ENCODE results near the gene BORCS5.

Gene BORCS5

DNA sequence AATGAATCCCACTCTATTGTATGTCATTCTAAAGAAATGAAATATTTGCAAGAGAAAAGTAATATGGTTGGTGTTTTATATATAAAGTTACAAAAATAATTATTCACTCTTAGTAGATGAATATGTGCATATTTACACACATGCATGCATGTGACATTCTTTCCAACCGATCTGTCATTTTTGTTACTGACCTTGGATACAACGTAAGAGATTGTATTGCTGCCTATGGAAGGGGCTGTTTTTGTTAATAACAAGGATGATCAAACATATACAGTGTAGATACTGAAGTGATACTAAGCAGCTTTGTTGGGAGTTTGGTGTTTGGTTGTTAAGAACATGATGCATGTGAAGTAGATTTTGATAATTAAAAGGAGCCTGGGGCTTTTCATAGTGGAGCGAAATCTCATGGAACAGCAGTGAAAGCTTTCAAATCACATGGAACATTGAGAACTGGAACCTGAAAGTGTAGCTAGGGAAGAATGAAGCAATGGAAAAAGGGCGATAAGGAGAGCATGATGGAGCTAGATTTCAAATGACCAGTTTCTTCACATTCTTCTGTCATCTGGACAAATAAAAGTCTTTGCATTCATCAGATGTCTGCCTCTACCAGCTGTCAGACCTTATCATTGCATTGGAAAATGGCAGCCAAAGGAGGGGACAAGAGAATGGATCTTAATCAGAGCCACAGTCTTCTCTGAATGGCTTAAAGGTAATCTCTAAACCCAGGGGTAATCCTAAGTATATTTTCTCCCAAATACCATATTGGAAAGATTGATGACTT, 10.0 kb downstream of the BORCS5 start:
- TF ChIP-seq, protein P1, sequence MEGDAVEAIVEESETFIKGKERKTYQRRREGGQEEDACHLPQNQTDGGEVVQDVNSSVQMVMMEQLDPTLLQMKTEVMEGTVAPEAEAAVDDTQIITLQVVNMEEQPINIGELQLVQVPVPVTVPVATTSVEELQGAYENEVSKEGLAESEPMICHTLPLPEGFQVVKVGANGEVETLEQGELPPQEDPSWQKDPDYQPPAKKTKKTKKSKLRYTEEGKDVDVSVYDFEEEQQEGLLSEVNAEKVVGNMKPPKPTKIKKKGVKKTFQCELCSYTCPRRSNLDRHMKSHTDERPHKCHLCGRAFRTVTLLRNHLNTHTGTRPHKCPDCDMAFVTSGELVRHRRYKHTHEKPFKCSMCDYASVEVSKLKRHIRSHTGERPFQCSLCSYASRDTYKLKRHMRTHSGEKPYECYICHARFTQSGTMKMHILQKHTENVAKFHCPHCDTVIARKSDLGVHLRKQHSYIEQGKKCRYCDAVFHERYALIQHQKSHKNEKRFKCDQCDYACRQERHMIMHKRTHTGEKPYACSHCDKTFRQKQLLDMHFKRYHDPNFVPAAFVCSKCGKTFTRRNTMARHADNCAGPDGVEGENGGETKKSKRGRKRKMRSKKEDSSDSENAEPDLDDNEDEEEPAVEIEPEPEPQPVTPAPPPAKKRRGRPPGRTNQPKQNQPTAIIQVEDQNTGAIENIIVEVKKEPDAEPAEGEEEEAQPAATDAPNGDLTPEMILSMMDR (IDR thresholded peaks at IDR 0.05; ENCODE audit: insufficient read depth, low read length, poor library complexity, severe bottlenecking): no peak
- TF ChIP-seq EZH2phosphoT487 (conservative IDR thresholded peaks at IDR 0.05; ENCODE audit: low read length): no peak
- H3K4me2 ChIP-seq (ENCODE audit: low read depth, low read length, poor library complexity, severe bottlenecking): no peak overlapping the region
- H3K4me3 ChIP-seq (ENCODE audit: insufficient read depth, low read length, poor library complexity, severe bottlenecking): no peak overlapping the region
- H3K9ac ChIP-seq (ENCODE audit: low read length): no peak overlapping the region
- no peaks in the 10 kb centered on the region for H3K36me3 ChIP-seq (ENCODE audit: low read length)
- no peaks in the 10 kb centered on the region for H3K79me2 ChIP-seq (ENCODE audit: insufficient read depth, low read length)
- no peaks in the 10 kb centered on the region for H3K9me3 ChIP-seq (ENCODE audit: insufficient read depth, low read length)
- H3F3A ChIP-seq (ENCODE audit: insufficient read depth): no peaks in the 10 kb centered on the region
- no peak overlapping the region for H2AFZ ChIP-seq (ENCODE audit: low read depth, low read length, severe bottlenecking)
- H3K27ac ChIP-seq (ENCODE audit: low read depth, low read length): no peak overlapping the region
- H3K9me2 ChIP-seq (replicated peaks; ENCODE audit: insufficient read depth, low read length): no peaks in the 10 kb centered on the region
- H4K20me1 ChIP-seq (ENCODE audit: low read depth, low read length): no peaks in the 10 kb centered on the region
- no peaks in the 10 kb centered on the region for H3K27me3 ChIP-seq (ENCODE audit: low read length)

DNA sequence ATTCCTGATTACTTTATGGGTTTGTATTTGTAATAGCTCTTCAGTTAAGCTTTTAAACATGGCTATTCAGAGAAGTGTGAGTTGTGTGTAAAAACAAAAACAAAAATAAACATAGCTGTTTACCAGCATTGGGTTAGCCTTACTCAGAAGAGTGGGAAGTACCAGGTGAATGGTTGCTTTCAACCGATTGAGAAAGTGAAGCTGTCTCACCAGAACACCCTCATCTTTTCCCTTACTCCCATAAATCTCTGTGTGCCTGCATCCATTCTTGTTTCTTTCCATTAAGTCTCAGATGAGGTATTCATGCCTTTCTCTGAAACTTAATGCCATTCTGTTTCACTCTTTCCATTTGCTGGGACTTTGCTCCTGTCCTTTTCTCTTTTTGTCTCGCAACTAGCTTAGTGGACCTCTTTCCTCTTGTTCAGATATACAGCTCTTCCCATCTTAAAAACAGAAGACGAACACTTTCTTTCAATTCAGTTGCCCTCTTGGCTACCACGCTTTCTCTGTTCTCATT, 10.7 kb downstream of the BORCS5 start:
- no peak overlapping the region for H3K9ac ChIP-seq (ENCODE audit: low read length)
- H3F3A ChIP-seq (ENCODE audit: insufficient read depth): no peaks in the 10 kb centered on the region
- no peak overlapping the region for H3K27ac ChIP-seq (ENCODE audit: low read depth, low read length)
- no peak overlapping the region for H2AFZ ChIP-seq (ENCODE audit: low read depth, low read length, severe bottlenecking)
- H3K9me2 ChIP-seq (replicated peaks; ENCODE audit: insufficient read depth, low read length): no peaks in the 10 kb centered on the region
- no peak overlapping the region for H3K4me3 ChIP-seq (ENCODE audit: insufficient read depth, low read length, poor library complexity, severe bottlenecking)
- no peaks in the 10 kb centered on the region for H3K9me3 ChIP-seq (ENCODE audit: insufficient read depth, low read length)
- no peak overlapping the region for H3K4me2 ChIP-seq (ENCODE audit: low read depth, low read length, poor library complexity, severe bottlenecking)
- no peaks in the 10 kb centered on the region for H3K79me2 ChIP-seq (ENCODE audit: insufficient read depth, low read length)
- no peaks in the 10 kb centered on the region for H3K27me3 ChIP-seq (ENCODE audit: low read length)
- H3K36me3 ChIP-seq (ENCODE audit: low read length): no peaks in the 10 kb centered on the region
- H4K20me1 ChIP-seq (ENCODE audit: low read depth, low read length): no peaks in the 10 kb centered on the region
- TF ChIP-seq EZH2phosphoT487 (conservative IDR thresholded peaks at IDR 0.05; ENCODE audit: low read length): no peak
- TF ChIP-seq, protein P1 (IDR thresholded peaks at IDR 0.05; ENCODE audit: insufficient read depth, low read length, poor library complexity, severe bottlenecking): no peak

DNA sequence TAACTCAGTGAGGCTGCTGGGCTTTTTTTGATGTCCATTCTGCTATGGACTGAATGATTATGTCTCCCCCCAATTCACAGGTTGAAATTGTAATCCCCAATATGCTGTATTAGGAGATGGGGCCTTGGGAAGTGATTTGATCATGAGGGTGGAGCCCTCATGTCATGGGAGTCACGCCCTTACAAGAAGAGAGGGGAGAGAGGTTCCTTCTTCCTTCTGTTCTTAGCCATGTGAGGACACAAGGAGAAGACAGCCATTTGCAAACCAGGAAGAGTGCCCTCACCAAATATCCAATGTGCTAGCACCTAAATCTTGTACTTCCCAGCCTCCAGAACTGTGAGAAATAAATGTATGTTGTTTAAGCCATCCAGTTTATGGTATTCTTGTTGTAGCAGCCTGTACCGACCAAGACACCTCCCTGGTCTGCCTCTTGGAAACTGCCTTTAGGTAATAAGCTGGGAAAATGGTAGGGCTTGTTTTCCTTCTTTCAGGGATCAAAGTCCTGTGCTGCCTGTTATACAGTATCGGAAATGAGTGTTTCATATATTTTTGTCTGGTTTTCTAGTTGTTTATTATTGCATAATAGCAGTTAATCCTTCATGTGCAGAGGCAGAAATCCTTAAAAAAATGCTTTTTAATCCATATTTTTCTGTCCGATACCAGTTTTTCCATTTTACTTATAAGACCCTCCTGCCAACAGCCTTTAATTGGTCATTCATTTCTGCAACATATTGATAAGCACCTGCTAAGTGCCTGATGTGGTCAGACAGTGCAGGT, 16.3 kb downstream of the BORCS5 start:
- Histone ChIP-seq H3K9me3 (ENCODE audit: insufficient read depth, low read length) (no peaks in the 10 kb centered on the region), H3K27ac (ENCODE audit: low read depth, low read length) (no peak overlapping the region), H3K27me3 (ENCODE audit: low read length) (no peaks in the 10 kb centered on the region), H3K4me3 (ENCODE audit: insufficient read depth, low read length, poor library complexity, severe bottlenecking) (no peak overlapping the region), H2AFZ (ENCODE audit: low read depth, low read length, severe bottlenecking) (no peak overlapping the region), H3K79me2 (ENCODE audit: insufficient read depth, low read length) (no peaks in the 10 kb centered on the region), H3K4me2 (ENCODE audit: low read depth, low read length, poor library complexity, severe bottlenecking) (no peak overlapping the region), H4K20me1 (ENCODE audit: low read depth, low read length) (no peaks in the 10 kb centered on the region), H3K9ac (ENCODE audit: low read length) (no peak overlapping the region), H3F3A (ENCODE audit: insufficient read depth) (no peaks in the 10 kb centered on the region), H3K36me3 (ENCODE audit: low read length) (no peaks in the 10 kb centered on the region), H3K9me2 (replicated peaks; ENCODE audit: insufficient read depth, low read length) (no peaks in the 10 kb centered on the region)
- no peak for TF ChIP-seq EZH2phosphoT487 (conservative IDR thresholded peaks at IDR 0.05; ENCODE audit: low read length)
- TF ChIP-seq, protein P1 (IDR thresholded peaks at IDR 0.05; ENCODE audit: insufficient read depth, low read length, poor library complexity, severe bottlenecking): no peak
